Hepatocyte (in vitro differentiated cells): ENCODE data around the gene GOLGA6C. TPM values are rescaled to one million over a fixed set of nuclear protein-coding genes. Genes with fewer than 3 reads are reported as not detected.

Source experiments
- DNase-seq: peaks from one replicate; pipeline ENCODE4 v3.0.0-alpha.2; 2016; ENCODE audit warnings: low spot score
- H2AFZ ChIP-seq: fragments of 200-600 bp; sonication (generic); 2 replicates; pipeline ENCODE4 v1.6.0; 2016; ENCODE audit warnings: antibody characterized with exemption, mild to moderate bottlenecking
- H3K27ac ChIP-seq: fragments of 200-600 bp; sonication (generic); 2 replicates; pipeline ENCODE4 v1.5.1; 2016; ENCODE audit warnings: mild to moderate bottlenecking
- H3K27me3 ChIP-seq: fragments of 200-600 bp; sonication (generic); 2 replicates; pipeline ENCODE4 v1.6.1; 2016
- H3K36me3 ChIP-seq: fragments of 200-600 bp; sonication (generic); replicated peaks from 2 replicates; pipeline ENCODE4 v1.5.1; 2016; ENCODE audit warnings: low read depth; ENCODE audit not compliant: insufficient read depth
- H3K4me1 ChIP-seq: fragments of 200-600 bp; sonication (generic); 2 replicates; pipeline ENCODE4 v1.5.1; 2016; ENCODE audit warnings: mild to moderate bottlenecking, moderate library complexity; ENCODE audit not compliant: insufficient read depth
- H3K4me2 ChIP-seq: fragments of 200-600 bp; sonication (generic); 2 replicates; pipeline ENCODE4 v1.6.0; 2016
- H3K4me3 ChIP-seq: fragments of 200-600 bp; sonication (generic); 2 replicates; pipeline ENCODE4 v1.5.1; 2016; ENCODE audit warnings: mild to moderate bottlenecking
- H3K79me2 ChIP-seq: fragments of 200-600 bp; sonication (generic); 2 replicates; pipeline ENCODE4 v1.6.0; 2017; ENCODE audit warnings: mild to moderate bottlenecking
- H3K9me2 ChIP-seq: fragments of 200-600 bp; sonication (generic); replicated peaks from 2 replicates; pipeline ENCODE4 v1.6.0; 2017; ENCODE audit warnings: mild to moderate bottlenecking; ENCODE audit not compliant: insufficient read depth
- H3K9me3 ChIP-seq: fragments of 200-600 bp; sonication (generic); 2 replicates; pipeline ENCODE4 v1.5.1; 2016; ENCODE audit warnings: low read depth, mild to moderate bottlenecking
- H4K20me1 ChIP-seq: fragments of 200-600 bp; sonication (generic); 2 replicates; pipeline ENCODE4 v1.6.0; 2016; ENCODE audit warnings: mild to moderate bottlenecking; ENCODE audit not compliant: insufficient read depth, poor library complexity, severe bottlenecking
- EZH2 ChIP-seq: fragments of 200-600 bp; sonication (generic); IDR thresholded peaks from 2 replicates; pipeline ENCODE4 v1.6.1; 2016; ENCODE audit warnings: antibody characterized with exemption, mild to moderate bottlenecking, borderline replicate concordance
- EZH2phosphoT487 ChIP-seq: fragments of 200-600 bp; sonication (generic); IDR thresholded peaks from one replicate; pipeline ENCODE4 v1.6.1; 2018; ENCODE audit warnings: antibody characterized with exemption, mild to moderate bottlenecking, low read depth, moderate library complexity; ENCODE audit not compliant: unreplicated experiment, severe bottlenecking
- WGBS: methylation state at CpG from one replicate; pipeline ENCODE4 v1.1.6; 2016; ENCODE audit warnings: low lambda C conversion rate; ENCODE audit errors: missing lambda C conversion rate; 5-methylcytosine and 5-hydroxymethylcytosine counted together
- polyA plus RNA-seq: library from polyadenylated mRNA; unstranded; fragments of >200 nt; fragmentation: Nextera tagmentation; extraction: Ambion mirVana; gene quantifications from 2 replicates; pipeline ENCODE4 v1.2.1, GENCODE V29; 2016
- total RNA-seq: library from RNA; depleted of rRNA; stranded (reverse); fragments of >200 nt; gene quantifications from 2 replicates; pipeline ENCODE4 v1.2.3, GENCODE V29; 2014
- TF ChIP-seq, protein P1 (sequence below): fragments of 200-600 bp; sonication (generic); IDR thresholded peaks from 2 replicates; pipeline ENCODE4 v1.5.1; 2016; ENCODE audit warnings: antibody characterized with exemption, mild to moderate bottlenecking; ENCODE audit not compliant: poor library complexity

GOLGA6C gene
- total and polyA plus RNA-seq, 2 experiments from 2014 or later, result not detected

DNA sequence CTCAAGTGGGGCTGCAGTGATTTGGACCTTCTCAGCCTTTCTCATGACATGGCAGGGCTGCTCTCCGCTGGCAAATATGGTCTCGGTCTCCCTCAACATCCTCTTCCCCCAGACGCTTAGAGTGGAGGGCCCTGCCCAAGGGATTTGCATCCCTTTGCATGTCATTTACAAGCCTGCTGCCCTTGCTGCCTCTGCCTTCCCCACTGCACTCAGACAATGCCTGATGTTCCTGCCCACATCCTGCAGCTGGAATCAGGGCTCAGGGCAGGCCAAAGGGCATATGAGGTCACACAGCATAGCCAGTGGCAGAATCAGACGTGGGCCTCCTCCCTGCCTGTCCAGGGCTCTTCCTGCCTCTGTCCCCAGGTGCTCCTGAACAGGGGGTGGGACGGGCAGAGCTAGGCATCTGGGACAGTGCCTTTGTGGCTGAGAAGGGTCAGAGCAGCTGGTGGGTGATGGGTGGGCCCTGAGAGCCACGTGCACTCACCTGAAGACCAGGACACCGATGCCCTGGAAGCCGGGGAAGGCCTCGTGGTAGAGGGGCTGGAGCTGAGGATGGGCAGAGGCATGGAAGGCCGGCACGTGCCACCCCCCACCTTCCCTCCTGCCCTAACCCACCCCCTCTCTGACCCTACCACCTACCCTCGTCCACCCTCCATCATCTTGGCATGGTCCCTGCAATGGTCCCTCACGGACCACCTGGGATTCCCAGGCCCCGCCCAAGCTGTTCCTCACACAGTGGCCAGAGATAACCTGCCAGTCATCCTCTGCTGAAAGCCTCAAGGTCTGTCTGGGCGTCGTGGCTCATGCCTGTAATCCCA lies 27.4 kb upstream of the GOLGA6C start:
- no peaks in the 10 kb centered on the region for H3K79me2 ChIP-seq
- TF ChIP-seq EZH2phosphoT487, result no peak
- TF ChIP-seq, protein P1, sequence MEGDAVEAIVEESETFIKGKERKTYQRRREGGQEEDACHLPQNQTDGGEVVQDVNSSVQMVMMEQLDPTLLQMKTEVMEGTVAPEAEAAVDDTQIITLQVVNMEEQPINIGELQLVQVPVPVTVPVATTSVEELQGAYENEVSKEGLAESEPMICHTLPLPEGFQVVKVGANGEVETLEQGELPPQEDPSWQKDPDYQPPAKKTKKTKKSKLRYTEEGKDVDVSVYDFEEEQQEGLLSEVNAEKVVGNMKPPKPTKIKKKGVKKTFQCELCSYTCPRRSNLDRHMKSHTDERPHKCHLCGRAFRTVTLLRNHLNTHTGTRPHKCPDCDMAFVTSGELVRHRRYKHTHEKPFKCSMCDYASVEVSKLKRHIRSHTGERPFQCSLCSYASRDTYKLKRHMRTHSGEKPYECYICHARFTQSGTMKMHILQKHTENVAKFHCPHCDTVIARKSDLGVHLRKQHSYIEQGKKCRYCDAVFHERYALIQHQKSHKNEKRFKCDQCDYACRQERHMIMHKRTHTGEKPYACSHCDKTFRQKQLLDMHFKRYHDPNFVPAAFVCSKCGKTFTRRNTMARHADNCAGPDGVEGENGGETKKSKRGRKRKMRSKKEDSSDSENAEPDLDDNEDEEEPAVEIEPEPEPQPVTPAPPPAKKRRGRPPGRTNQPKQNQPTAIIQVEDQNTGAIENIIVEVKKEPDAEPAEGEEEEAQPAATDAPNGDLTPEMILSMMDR, result no peak
- no peak for TF ChIP-seq EZH2
- no peaks in the 10 kb centered on the region for H4K20me1 ChIP-seq
- H3K4me1 ChIP-seq, result no peaks in the 10 kb centered on the region
- H2AFZ ChIP-seq, result no peak overlapping the region
- H3K9me3 ChIP-seq, result no peaks in the 10 kb centered on the region
- no peak overlapping the region for H3K4me3 ChIP-seq
- H3K4me2 ChIP-seq, result no peak overlapping the region
- 79% methylated on average over 12 of the region's 16 CpGs for WGBS
- no peaks in the 10 kb centered on the region for H3K27me3 ChIP-seq
- H3K27ac ChIP-seq, result no peak overlapping the region
- DNase-seq, result no peak
- no peaks in the 10 kb centered on the region for H3K9me2 ChIP-seq
- H3K36me3 ChIP-seq, result no peaks in the 10 kb centered on the region

DNA sequence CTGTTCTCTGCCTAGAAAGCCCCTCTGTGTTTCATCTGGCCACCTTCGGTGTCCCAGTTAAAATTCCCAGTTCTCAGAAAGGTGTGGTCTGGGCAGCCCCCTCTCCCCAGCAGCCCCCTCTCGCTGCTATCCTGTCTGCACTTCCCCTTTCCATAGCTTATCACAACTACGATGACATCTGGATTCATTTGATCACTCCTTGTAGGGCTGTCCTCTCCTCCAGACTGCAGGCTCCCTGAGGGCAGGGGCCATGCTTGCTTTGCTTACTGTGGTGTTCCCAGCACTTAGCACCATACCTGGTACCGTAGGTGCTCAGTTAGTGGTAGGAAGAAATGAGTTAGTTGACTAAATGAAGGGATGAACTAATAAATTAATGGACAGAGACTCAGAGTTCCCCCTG lies 26.3 kb upstream of the GOLGA6C start:
- Histone ChIP-seq H3K4me1 (no peaks in the 10 kb centered on the region), H3K36me3 (no peaks in the 10 kb centered on the region), H3K79me2 (no peaks in the 10 kb centered on the region), H3K27me3 (no peaks in the 10 kb centered on the region), H4K20me1 (no peaks in the 10 kb centered on the region), H3K4me3 (no peak overlapping the region), H3K4me2 (no peak overlapping the region), H3K27ac (no peak overlapping the region), H3K9me3 (no peaks in the 10 kb centered on the region), H3K9me2 (no peaks in the 10 kb centered on the region), H2AFZ (no peak overlapping the region)
- WGBS, result 81% methylated on average over 4 of the region's 4 CpGs
- TF ChIP-seq, protein P1, result no peak
- TF ChIP-seq EZH2, result no peak
- TF ChIP-seq EZH2phosphoT487, result no peak
- DNase-seq, result no peak

DNA sequence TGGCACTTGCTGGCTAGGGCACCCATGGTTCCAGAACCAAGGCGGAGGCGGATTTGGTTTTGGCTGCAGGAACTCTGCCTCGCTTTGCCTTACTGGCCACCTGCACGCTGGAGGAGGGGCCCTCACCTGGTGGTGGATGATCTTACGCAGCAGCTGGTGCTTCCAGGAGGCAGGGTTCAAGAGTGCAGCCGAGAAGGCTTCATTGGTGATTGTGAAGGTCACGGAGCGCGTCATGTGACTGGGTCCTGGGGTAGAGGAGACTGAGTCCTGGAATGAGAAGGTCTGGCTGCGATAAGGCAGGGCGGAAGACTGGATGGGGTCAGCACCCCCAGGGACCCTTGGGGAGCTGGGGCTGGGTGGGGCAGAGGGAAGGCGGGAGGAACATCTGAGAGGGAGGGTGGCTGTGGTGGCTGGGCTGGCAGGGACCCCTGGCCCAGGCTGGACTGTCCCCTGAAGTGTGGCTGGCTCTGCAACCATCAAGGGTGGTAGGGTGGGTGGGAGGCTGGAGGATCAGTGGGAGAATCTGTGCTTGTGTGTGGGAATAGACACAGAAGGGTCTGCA lies 25.8 kb upstream of the GOLGA6C start:
- Histone ChIP-seq H2AFZ (no peak overlapping the region), H3K36me3 (no peaks in the 10 kb centered on the region), H3K27me3 (no peaks in the 10 kb centered on the region), H3K27ac (no peak overlapping the region), H3K4me2 (no peak overlapping the region), H4K20me1 (no peaks in the 10 kb centered on the region), H3K9me2 (no peaks in the 10 kb centered on the region), H3K4me3 (no peak overlapping the region), H3K79me2 (no peaks in the 10 kb centered on the region), H3K9me3 (no peaks in the 10 kb centered on the region), H3K4me1 (no peaks in the 10 kb centered on the region)
- no peak for DNase-seq
- TF ChIP-seq EZH2, result no peak
- TF ChIP-seq EZH2phosphoT487, result no peak
- TF ChIP-seq, protein P1, result no peak
- WGBS, result 93% methylated on average over 10 of the region's 12 CpGs
